Heart right ventricle (tissue), 16 donors: ENCODE results near the gene UBA6. TPM values are rescaled to one million over a fixed set of nuclear protein-coding genes. Genes with fewer than 3 reads are reported as not detected.

Source experiments
- ATAC-seq, 8 donors: fragments of 200-7000 bp; cut with Tn5 transposase; one replicate each; pipeline ENCODE4 v1.9.1; 2020; ENCODE audit warnings: mild to moderate bottlenecking in 8 of 8, moderate library complexity in 8 of 8, moderate number of reproducible peaks in 1 of 8
- DNase-seq, 2 donors: peaks; one replicate each; pipeline ENCODE4 v3.0.0-alpha.2; 2020
- H3K27ac ChIP-seq, 10 donors: fragments of 200-600 bp; sonication (generic) in 2 of 10; one replicate each; pipeline versions ENCODE4 v1.5.0 to v1.8.0; 2020 to 2022; ENCODE audit warnings: mild to moderate bottlenecking in 3 of 10
- H3K27me3 ChIP-seq, 7 donors: fragments of 200-600 bp; one replicate each; pipeline ENCODE4 v1.8.0; 2021 to 2022; ENCODE audit warnings: mild to moderate bottlenecking in 2 of 7
- H3K36me3 ChIP-seq, 9 donors: fragments of 200-600 bp; sonication (generic) in 1 of 9; one replicate each; pipeline versions ENCODE4 v1.5.0 to v1.8.0; 2020 to 2022; ENCODE audit warnings: mild to moderate bottlenecking in 2 of 9
- H3K4me1 ChIP-seq, 9 donors: fragments of 200-600 bp; sonication (generic) in 1 of 9; one replicate each; pipeline versions ENCODE4 v1.5.0 to v1.8.0; 2020 to 2022; ENCODE audit warnings: mild to moderate bottlenecking in 4 of 9
- H3K4me3 ChIP-seq, 10 donors: fragments of 200-600 bp; sonication (generic) in 2 of 10; one replicate each; pipeline versions ENCODE4 v1.5.0 to v1.8.0; 2020 to 2022; ENCODE audit warnings: mild to moderate bottlenecking in 7 of 10, moderate library complexity in 2 of 10
- H3K9me3 ChIP-seq, 11 donors: fragments of 200-600 bp in 10 of 11; sonication (generic) in 2 of 11; one replicate each; pipeline versions ENCODE4 v1.5.0 to v1.8.0; 2013 to 2022; ENCODE audit warnings: mild to moderate bottlenecking in 2 of 11, control low read depth in 1 of 11, moderate library complexity in 1 of 11
- WGBS, 2 donors: extraction: QIAGEN DNeasy Blood & Tissue Kit; methylation state at CpG; one replicate each; pipeline ENCODE4 v1.1.7; 2013; ENCODE audit warnings: inconsistent platforms in 1 of 2; 5-methylcytosine and 5-hydroxymethylcytosine counted together
- intact Hi-C, 10 donors: fragments of 100-400 bp; cut with DNase I; formaldehyde crosslinking; loops; one replicate each; pipeline versions ENCODE4 v1.11.1 to v1.14.2; 2022
- polyA plus RNA-seq, 2 donors: library from polyadenylated mRNA; stranded (reverse); fragments of 200-250 nt; gene quantifications; one replicate each; pipeline ENCODE4 v1.2.3, GENCODE V29; 2013
- total RNA-seq, 10 donors: library from RNA; stranded (reverse); fragmentation: NEBNext Ultra II Directional in 3 of 10; extraction: Animal tissue kit (Norgen Biotek cat#: 25700) in 3 of 10; gene quantifications; one replicate each; pipeline versions ENCODE4 v1.2.1 to v1.2.4, GENCODE V29; 2021 to 2023
- TF ChIP-seq, protein P1 (sequence below), 9 donors: fragments of 200-600 bp; sonication (generic) in 2 of 9; IDR thresholded peaks; one replicate each; pipeline versions ENCODE4 v1.5.0 to v1.8.0; 2021 to 2022; ENCODE audit warnings: antibody characterized with exemption in 9 of 9, mild to moderate bottlenecking in 5 of 9, moderate library complexity in 1 of 9
- donor health status: Arrhythmogenic right ventricular cardiomyopathy.
- donor health status: ischemic (EF 13 %, LVEDD 7.1; RV severe dilation, severe dysfunction).
- donor health status: healthy with polysubstance abuse.
- donor health status: DM: no; HTN: yes; CAD: no.
- donor health status: DM: no; HTN: no; CAD: no.
- donor health status: ischemic (EF 25% LVEDD 6.9; RV normal size, moderate dysfunction).
- donor health status: ischemic (EF 25% LVEDD 5.7; RV mildly dilated, moderate dysfunction).
- donor health status: healthy.
- donor health status: DM: yes; HTN: yes; CAD: no.
- donor health status: Ischemic cardiomyopathy.
- donor health status: ischemic (EF 35%, LVEDD 5.7; RV mildly dilated, moderate dysfunction).
- donor health status: nonischemic (EF 11% LVEDD 7.7; RV severe dilation, severe dysfunction).
- donor health status: DM: yes; HTN: yes; CAD: no.
- donor health status: PGD.
- donor health status: ischemic (EF 29% LVEDD 5.4; RV normal size, mild dysfunction).
- donor health status: nonischemic (EF 23%, LVEDD 6.1; RV moderate dilation, normal function).

UBA6 gene
- total and polyA plus RNA-seq, 12 donors, result 2.6 to 35.7 (median 18.1) TPM

DNA sequence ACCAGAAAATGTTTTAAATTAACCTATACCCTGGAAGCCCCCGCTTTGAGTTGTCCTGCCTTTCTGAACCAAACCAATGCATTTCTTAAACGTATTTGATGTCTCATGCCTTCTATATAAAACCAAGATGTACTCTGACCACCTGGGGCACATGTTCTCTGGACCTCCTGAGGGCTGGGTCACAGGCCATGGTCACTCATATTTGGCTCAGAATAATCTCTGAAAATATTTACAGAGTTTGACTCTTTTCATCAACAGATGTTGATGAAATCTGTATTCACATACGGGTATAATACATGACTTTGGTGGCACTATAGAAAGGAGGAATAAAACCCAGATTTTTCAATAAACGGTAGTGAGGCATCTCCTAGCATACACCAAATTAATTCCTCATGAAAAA, 86.8 kb downstream of the UBA6 start:
- no peak overlapping the region for H3K4me3 ChIP-seq
- H3K9me3 ChIP-seq, result peaks cover 0 to 37% (median 9%) of the 10 kb centered on the region in 11 donors
- peaks cover 0 to 51% (median 4%) of the 10 kb centered on the region in 9 donors for H3K36me3 ChIP-seq
- DNase-seq (no peak), ATAC-seq (no peak)
- H3K27me3 ChIP-seq, result no peaks in the 10 kb centered on the region
- no peaks in the 10 kb centered on the region for H3K4me1 ChIP-seq
- intact Hi-C loops, result no loop called here
- no peak overlapping the region for H3K27ac ChIP-seq
- TF ChIP-seq, protein P1, sequence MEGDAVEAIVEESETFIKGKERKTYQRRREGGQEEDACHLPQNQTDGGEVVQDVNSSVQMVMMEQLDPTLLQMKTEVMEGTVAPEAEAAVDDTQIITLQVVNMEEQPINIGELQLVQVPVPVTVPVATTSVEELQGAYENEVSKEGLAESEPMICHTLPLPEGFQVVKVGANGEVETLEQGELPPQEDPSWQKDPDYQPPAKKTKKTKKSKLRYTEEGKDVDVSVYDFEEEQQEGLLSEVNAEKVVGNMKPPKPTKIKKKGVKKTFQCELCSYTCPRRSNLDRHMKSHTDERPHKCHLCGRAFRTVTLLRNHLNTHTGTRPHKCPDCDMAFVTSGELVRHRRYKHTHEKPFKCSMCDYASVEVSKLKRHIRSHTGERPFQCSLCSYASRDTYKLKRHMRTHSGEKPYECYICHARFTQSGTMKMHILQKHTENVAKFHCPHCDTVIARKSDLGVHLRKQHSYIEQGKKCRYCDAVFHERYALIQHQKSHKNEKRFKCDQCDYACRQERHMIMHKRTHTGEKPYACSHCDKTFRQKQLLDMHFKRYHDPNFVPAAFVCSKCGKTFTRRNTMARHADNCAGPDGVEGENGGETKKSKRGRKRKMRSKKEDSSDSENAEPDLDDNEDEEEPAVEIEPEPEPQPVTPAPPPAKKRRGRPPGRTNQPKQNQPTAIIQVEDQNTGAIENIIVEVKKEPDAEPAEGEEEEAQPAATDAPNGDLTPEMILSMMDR (IDR thresholded peaks at IDR 0.05), result no peak
- 96 to 97% methylated on average over 4 of the region's 4 CpGs for whole genome bisulfite sequencing, 2 donors

DNA sequence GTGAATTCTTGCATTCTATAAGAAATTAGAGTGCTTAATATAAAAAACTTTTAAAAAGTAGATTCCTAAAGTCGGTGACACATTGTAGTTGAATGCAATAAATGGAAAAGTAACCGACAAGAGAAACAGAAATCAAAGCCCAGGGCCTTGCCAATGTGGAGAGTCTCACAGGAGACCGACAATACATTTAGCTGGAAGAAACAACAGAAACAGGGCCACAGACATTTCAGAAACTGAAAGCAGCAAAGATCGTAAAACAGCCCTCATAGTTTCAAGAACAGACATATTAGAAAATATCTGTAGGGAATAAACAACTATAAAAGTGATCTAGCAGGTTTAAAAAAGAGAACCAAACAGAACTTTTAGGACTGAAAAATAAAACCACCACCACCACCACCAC, 92.9 kb downstream of the UBA6 start:
- DNase-seq (no peak), ATAC-seq (no peak)
- H3K36me3 ChIP-seq, result peaks cover 0 to 3% (median 0%) of the 10 kb centered on the region in 9 donors
- no peaks in the 10 kb centered on the region for H3K4me1 ChIP-seq
- peaks cover 0 to 3% (median 0%) of the 10 kb centered on the region in 7 donors for H3K27me3 ChIP-seq
- H3K9me3 ChIP-seq, result peaks cover 0 to 26% (median 9%) of the 10 kb centered on the region in 11 donors
- H3K4me3 ChIP-seq, result no peak overlapping the region
- no peak overlapping the region for H3K27ac ChIP-seq
- intact Hi-C loops, result no loop called here
- 89 to 94% methylated on average over 4 of the region's 4 CpGs for whole genome bisulfite sequencing, 2 donors
- TF ChIP-seq, protein P1 (IDR thresholded peaks at IDR 0.05), result no peak

DNA sequence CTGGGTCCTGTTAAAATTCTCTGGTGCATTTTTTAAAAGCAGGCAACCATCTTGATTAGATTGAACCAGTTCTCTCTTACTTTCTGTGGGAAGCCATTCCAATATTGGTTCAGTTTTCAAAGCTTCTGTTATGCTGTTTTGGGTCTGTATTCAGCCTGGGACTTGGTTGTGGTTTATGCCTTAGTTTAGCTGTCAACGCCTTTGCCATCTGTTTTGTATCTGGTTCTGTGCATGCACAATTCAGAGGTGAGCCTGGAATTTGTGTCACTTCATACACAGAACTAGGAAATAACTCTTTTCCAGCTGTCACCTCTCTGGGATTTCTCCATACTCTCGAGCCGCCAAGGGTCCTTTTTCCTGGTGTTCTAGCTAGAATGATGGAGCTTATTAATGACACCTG, 96.2 kb downstream of the UBA6 start:
- no peak for ATAC-seq
- Histone ChIP-seq H3K9me3 (peaks cover 0 to 7% (median 1%) of the 10 kb centered on the region in 11 donors), H3K36me3 (no peaks in the 10 kb centered on the region), H3K27me3 (peaks cover 0 to 3% (median 0%) of the 10 kb centered on the region in 7 donors), H3K4me1 (no peaks in the 10 kb centered on the region), H3K4me3 (no peak overlapping the region), H3K27ac (no peak overlapping the region)
- no peak for DNase-seq
- intact Hi-C loops, result no loop called here
- TF ChIP-seq, protein P1 (IDR thresholded peaks at IDR 0.05), result no peak
- WGBS, 2 donors, result 29 to 48% methylated on average over 3 of the region's 3 CpGs

DNA sequence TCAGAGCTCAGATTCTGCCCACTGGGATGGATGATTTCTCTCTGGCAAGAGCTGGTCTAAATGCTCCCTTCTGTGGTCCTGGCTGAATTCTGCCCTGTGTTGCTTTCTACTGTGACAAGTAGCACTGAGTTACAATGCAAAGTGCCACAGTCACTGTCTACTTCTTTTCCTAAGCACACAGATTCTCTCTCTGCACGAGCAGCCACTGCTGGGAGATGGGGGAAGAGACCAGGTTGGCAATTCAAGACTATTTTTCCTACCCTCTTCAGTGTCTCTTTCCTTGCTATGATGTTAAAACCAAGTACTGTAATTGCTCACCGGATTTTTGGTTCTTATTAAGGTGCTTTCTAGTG, 97.0 kb downstream of the UBA6 start:
- TF ChIP-seq, protein P1 (IDR thresholded peaks at IDR 0.05), result no peak
- 79 to 87% methylated on average over 2 of the region's 2 CpGs for WGBS, 2 donors
- Histone ChIP-seq H3K27me3 (peaks cover 0 to 3% (median 0%) of the 10 kb centered on the region in 7 donors), H3K4me1 (no peaks in the 10 kb centered on the region), H3K36me3 (no peaks in the 10 kb centered on the region), H3K4me3 (no peak overlapping the region), H3K27ac (no peak overlapping the region), H3K9me3 (peaks cover 0 to 5% (median 0%) of the 10 kb centered on the region in 11 donors)
- DNase-seq (no peak), ATAC-seq (no peak)
- intact Hi-C loops, result no loop called here
